Tongue (tissue), 2 donors: ENCODE results near the gene TUBB1. TPM values are rescaled to one million over a fixed set of nuclear protein-coding genes. Genes with fewer than 3 reads are reported as not detected.
"Not testable (repeated sequence)": the region's sequence is repeated elsewhere in the genome, so short reads cannot be mapped to it uniquely, and the experiment has no call there.

Experiments used
- DNase-seq: peaks from one replicate; pipeline ENCODE4 v3.0.0-alpha.2; 2015
- total RNA-seq: library from RNA; depleted of rRNA; stranded (reverse); fragments of >200 nt; gene quantifications from one replicate; pipeline ENCODE4 v1.2.3, GENCODE V29; 2014

TUBB1 gene
- total RNA-seq, result 1.8 TPM

GRCh38 chr20:59019217-59019616, at the start of gene TUBB1:
TUBB1 (plus strand) TSS chr20:59019429; CDS start chr20:59019523, 94 bp downstream.
- DNase-seq, result no peak

DNA sequence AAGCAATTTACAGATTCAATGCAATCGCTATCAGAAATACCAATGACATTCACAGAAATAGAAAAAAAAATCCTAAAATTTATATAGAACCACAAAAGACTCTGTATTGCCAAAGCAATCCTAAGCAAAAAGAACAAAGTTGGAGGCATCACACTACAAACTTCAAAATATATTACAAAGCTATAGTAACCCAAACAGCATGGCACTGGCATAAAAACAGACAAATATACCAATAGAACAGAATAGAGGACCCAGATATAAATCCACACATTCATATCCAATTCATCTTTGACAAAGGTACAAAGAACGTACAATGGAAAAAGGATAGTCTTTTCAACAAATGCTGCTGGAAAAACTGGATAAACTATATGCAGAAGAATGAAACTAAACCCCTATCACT, 49.8 kb upstream of the TUBB1 start:
- no peak for DNase-seq

- DNase-seq, result no peak
These were observed 49.1 kb upstream of the TUBB1 start for GRCh38 chr20:58970146-58970545.

GRCh38 chr20:58971429-58971828, 47.8 kb upstream of the TUBB1 start:
- DNase-seq, result no peak

DNA sequence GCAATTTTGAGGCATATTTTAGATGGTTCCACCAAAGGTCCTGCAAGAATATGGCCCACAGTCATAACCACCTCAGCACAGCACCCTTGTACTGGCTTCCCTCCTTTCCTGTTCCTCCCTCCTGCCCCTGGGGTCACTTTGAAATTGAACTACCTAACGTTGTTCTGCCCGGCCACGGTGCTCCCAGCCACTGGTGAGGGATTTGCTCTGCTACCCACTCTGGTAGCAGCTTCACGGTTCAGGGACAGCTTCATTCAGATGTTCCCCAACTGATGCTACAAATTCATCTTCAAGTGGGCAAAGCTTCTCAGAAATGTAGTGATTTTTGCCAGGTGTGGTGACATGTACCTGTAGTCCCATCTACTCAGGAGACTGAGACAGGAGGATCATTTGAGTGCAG, 46.0 kb upstream of the TUBB1 start:
- DNase-seq, result no peak

GRCh38 chr20:58973866-58974265, 45.4 kb upstream of the TUBB1 start:
- DNase-seq, result no peak

- no peak for DNase-seq
These were observed 43.9 kb upstream of the TUBB1 start for GRCh38 chr20:58975353-58975752.

DNA sequence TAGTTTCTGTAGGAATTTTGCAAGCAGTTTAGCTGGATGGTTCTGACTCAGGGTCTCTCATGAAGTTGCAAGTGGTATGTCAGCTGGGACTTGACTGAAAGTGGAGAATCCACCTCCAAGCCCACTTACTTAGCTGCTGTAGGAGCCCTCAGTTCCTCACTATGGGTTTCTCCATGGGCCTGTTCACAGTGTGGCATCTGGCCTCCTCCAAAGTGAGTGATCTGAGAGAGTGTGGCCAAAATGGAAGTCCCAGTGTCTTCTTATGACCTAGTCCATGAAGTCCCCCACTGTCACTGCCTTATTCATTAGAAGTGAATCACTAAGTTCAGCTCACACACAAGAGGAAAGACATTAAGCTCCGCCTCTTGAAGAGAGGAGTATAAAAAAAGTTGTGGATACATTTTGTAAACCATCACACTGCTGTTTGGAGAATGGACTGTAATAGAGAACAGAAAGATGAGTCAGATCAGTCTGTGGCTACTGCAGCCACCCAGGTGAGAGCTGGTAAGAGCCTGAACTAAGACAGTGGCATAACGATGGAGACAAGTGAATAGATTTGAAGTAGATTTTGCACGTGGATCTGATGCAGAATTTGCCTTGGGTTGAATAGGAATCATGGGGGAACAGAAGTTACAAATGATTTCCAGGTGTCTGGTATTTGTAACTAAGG, 43.0 kb upstream of the TUBB1 start:
- no peak for DNase-seq

GRCh38 chr20:58978351-58979190, 40.7 kb upstream of the TUBB1 start:
- DNase-seq, result no peak

- peak; percentile 96 for DNase-seq
These were observed 38.3 kb upstream of the TUBB1 start, which contains the start of gene NELFCD for GRCh38 chr20:58980711-58981627. NELFCD (plus strand) TSS chr20:58981256; CDS start chr20:58981310, 54 bp downstream.

- peak; percentile 64 for DNase-seq
These were observed 37.4 kb upstream of the TUBB1 start for GRCh38 chr20:58981628-58982364.

- DNase-seq, result no peak
These were observed 36.7 kb upstream of the TUBB1 start for GRCh38 chr20:58982406-58983114.

GRCh38 chr20:58983115-58983468, 36.1 kb upstream of the TUBB1 start:
- DNase-seq, result not testable (repeated sequence)

DNA sequence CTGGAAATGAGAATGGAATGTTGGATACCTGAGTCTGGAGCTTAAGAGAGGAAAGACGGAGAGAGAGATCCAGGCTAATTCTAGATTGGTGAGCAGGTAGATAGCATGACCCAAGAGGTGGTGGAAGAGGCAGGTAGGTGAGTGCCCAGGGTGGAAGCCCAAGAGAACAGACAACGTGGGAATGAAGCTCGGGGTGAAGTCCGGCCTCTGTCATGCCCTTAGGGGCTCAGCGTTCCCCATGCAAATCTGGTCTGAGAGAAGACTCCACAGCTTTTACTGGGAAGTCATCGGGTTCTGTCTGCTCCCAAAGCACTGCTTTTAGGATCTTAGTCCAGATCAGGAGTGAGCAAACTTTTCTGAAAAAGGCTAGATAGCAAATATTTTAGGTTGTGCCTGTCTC, 34.5 kb upstream of the TUBB1 start:
- DNase-seq, result no peak

DNA sequence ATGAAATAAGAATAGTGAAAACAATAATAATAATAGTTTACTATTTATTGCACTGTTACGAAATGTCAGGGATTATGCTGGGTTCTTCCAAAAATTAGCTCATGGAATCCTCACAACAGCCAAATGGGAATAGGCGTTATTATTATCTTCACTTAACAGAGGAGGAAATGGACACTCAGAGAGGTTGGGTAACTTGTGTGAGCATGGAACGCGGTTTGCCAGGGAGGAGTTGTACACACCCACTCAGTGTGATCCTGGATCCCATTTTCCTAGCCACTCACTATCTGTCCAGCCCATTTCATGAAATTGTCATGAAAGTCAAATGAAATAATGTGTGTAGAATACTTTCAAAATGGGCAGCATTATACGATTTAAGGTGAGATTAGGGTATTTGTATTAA, 33.6 kb upstream of the TUBB1 start:
- DNase-seq, result no peak

GRCh38 chr20:58986286-58986967, 32.8 kb upstream of the TUBB1 start:
- DNase-seq, result no peak

- no peak for DNase-seq
These were observed 32.2 kb upstream of the TUBB1 start for GRCh38 chr20:58986968-58987517.

- DNase-seq, result no peak
These were observed 31.3 kb upstream of the TUBB1 start for GRCh38 chr20:58987790-58988564.

DNA sequence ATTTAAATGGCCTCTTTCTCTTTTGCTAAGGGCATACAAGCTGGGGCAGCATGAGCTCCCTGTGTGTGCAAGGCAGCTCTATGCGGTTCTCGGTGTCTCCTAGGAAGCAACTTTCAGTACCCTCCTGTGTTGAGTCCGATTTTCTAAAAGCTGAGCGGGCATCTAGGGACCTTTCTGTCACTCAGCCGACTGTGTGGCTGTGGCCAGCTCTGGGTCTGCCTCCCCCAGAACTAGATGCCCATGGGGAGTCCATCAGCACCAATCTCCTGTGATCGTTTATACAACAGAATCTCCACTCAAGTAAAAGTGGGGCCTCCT, 30.7 kb upstream of the TUBB1 start:
- DNase-seq, result no peak

DNA sequence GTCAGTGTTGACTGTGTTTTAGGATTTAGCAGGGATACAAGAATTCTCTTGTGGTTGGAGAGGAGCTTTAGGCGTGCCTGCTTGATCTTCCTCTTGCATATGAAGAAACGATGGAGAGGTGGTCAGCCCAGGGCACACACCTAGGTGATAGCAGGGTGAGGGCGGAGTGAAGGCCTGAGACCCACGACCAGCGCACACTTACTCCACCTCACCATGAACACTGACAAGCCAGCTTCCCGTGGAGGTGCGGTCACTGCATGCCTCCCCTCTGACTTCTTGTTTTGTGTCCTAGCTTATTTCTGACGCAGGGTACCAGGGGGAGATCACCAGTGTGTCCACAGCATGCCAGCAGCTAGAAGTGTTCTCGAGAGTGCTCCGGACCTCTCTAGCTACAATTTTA, 30.0 kb upstream of the TUBB1 start:
- DNase-seq, result no peak
